Pancreas (tissue), 10 donors: Measurements from ENCODE around the gene DVL3. TPM values are rescaled to one million over a fixed set of nuclear protein-coding genes. Genes with fewer than 3 reads are reported as not detected.

Experiments used
- ATAC-seq, 4 donors: fragments of 200-7000 bp; cut with Tn5 transposase; one replicate each; pipeline versions ENCODE4 v1.8.0 to v1.9.1; 2020; ENCODE audit warnings: mild to moderate bottlenecking in 4 of 4, moderate library complexity in 4 of 4
- DNase-seq, 6 donors: peaks; one replicate each; pipeline ENCODE4 v3.0.0-alpha.2; 2020
- FAIRE-seq: peaks from 2 replicates; lab custom pipeline; 2012; peaks lifted over from hg19 to GRCh38; lab: Jason Lieb, UNC
- H3K27ac ChIP-seq, 4 donors: fragments of 200-600 bp; sonication (generic); 1 replicate in 3 of 4; 2 replicates in 1 of 4; pipeline versions ENCODE4 v1.5.0 to v1.8.0; 2020
- H3K27me3 ChIP-seq, 4 donors: fragments of 200-600 bp; one replicate each; pipeline ENCODE4 v1.8.0; 2021
- H3K36me3 ChIP-seq, 3 donors: fragments of 200-600 bp; sonication (generic) in 1 of 3; one replicate each; pipeline versions ENCODE4 v1.5.0 to v1.8.0; 2020 to 2021
- H3K4me1 ChIP-seq, 3 donors: fragments of 200-600 bp; one replicate each; pipeline ENCODE4 v1.8.0; 2021
- H3K4me3 ChIP-seq, 4 donors: fragments of 200-600 bp; sonication (generic) in 2 of 4; one replicate each; pipeline versions ENCODE4 v1.5.0 to v1.8.0; 2020 to 2021
- H3K9me3 ChIP-seq, 4 donors: fragments of 200-600 bp; one replicate each; pipeline ENCODE4 v1.8.0; 2021
- CTCF ChIP-seq, 4 donors: fragments of 200-600 bp; sonication (generic) in 3 of 4; IDR thresholded peaks; one replicate each; pipeline versions ENCODE4 v1.5.0 to v1.8.0; 2021; ENCODE audit warnings: antibody characterized with exemption in 4 of 4
- whole genome bisulfite sequencing, 2 donors: extraction: QIAGEN DNeasy Blood & Tissue Kit; methylation state at CpG; one replicate each; pipeline ENCODE4 v1.1.7; 2013; 5-methylcytosine and 5-hydroxymethylcytosine counted together
- intact Hi-C, 3 donors: fragments of 100-400 bp; cut with DNase I; formaldehyde crosslinking; loops; one replicate each; pipeline versions ENCODE4 v1.11.1 to v1.14.2; 2022
- polyA plus RNA-seq, 2 donors: library from polyadenylated mRNA; stranded (reverse); fragments of 200-250 nt; gene quantifications; one replicate each; pipeline ENCODE4 v1.2.3, GENCODE V29; 2013
- total RNA-seq, 6 donors: library from RNA; stranded (reverse); fragmentation: NEBNext Ultra II Directional in 4 of 6; extraction: Animal tissue kit (Norgen Biotek cat#: 25700) in 4 of 6; gene quantifications; one replicate each; pipeline versions ENCODE4 v1.2.1 to v1.2.4, GENCODE V29; 2021 to 2023
- donor health status: healthy with polysubstance abuse.
- donor health status: DM: no; HTN: no; CAD: no; lungs with moderate emphysema.
- donor health status: DM: no; HTN: no; CAD: no.
- donor health status: control.
- donor health status: control.
- donor health status: Bipolar disorder and iron deficiency.
- donor health status: DM: yes; HTN: yes; CAD: no.
- donor health status: DM: no; HTN: no; CAD: no.
- donor health status: DM: no; HTN: no; CAD: no.
- donor health status: DM: yes; HTN: yes; CAD: no.

The DVL3 gene
- total and polyA plus RNA-seq, 8 donors: 31.0 to 53.8 (median 35.9) TPM

- DNase-seq: no peak
- intact Hi-C loops: loop anchor here in 1 of 3 donors (10.0 kb wide), 1 partner anchor 48 kb away; the partner anchor contains the start of genes ALG3 and EEF1AKMT4
- H3K27ac ChIP-seq: no peak overlapping the region
- no peak for TF ChIP-seq CTCF (IDR thresholded peaks at IDR 0.05)
- no peak for FAIRE-seq
- no peaks in the 10 kb centered on the region for H3K9me3 ChIP-seq
- no peak overlapping the region for H3K4me3 ChIP-seq
- no peaks in the 10 kb centered on the region for H3K27me3 ChIP-seq
- H3K36me3 ChIP-seq: peaks cover 8 to 39% (median 30%) of the 10 kb centered on the region in 3 donors
- ATAC-seq: peak in 2 of 4 donors; percentile 59 to 64
- no peaks in the 10 kb centered on the region for H3K4me1 ChIP-seq
- WGBS, 2 donors: 67 to 70% methylated on average over 6 of the region's 6 CpGs
These were observed 41.4 kb downstream of the DVL3 start for GRCh38 chr3:184196536-184196935.

- WGBS, 2 donors: 81 to 88% methylated on average over 9 of the region's 9 CpGs
- no peak for TF ChIP-seq CTCF (IDR thresholded peaks at IDR 0.05)
- ATAC-seq: no peak
- Histone ChIP-seq H3K9me3 (no peaks in the 10 kb centered on the region), H3K27me3 (no peaks in the 10 kb centered on the region), H3K36me3 (peaks cover 5 to 19% (median 10%) of the 10 kb centered on the region in 3 donors), H3K4me3 (no peak overlapping the region), H3K27ac (no peak overlapping the region), H3K4me1 (no peaks in the 10 kb centered on the region)
- intact Hi-C loops: loop anchor here in 1 of 3 donors (10.0 kb wide), 1 partner anchor 46 kb away; the partner anchor contains the start of genes ALG3 and EEF1AKMT4
- DNase-seq: no peak
- FAIRE-seq: no peak
These were observed 43.3 kb downstream of the DVL3 start for GRCh38 chr3:184198509-184198908.

- Histone ChIP-seq H3K27ac (no peak overlapping the region), H3K9me3 (no peaks in the 10 kb centered on the region), H3K36me3 (no peaks in the 10 kb centered on the region), H3K4me1 (no peaks in the 10 kb centered on the region), H3K4me3 (no peak overlapping the region), H3K27me3 (no peaks in the 10 kb centered on the region)
- TF ChIP-seq CTCF (IDR thresholded peaks at IDR 0.05): no peak
- FAIRE-seq: no peak
- no peak for ATAC-seq
- intact Hi-C loops: no loop called here
- DNase-seq: no peak
These were observed 45.6 kb downstream of the DVL3 start for GRCh38 chr3:184200825-184201224.

- Histone ChIP-seq H3K4me1 (no peaks in the 10 kb centered on the region), H3K27ac (no peak overlapping the region), H3K9me3 (no peaks in the 10 kb centered on the region), H3K27me3 (no peaks in the 10 kb centered on the region), H3K36me3 (no peaks in the 10 kb centered on the region), H3K4me3 (no peak overlapping the region)
- 74 to 77% methylated on average over 8 of the region's 8 CpGs for WGBS, 2 donors
- no peak for DNase-seq
- no peak for ATAC-seq
- FAIRE-seq: no peak
- intact Hi-C loops: no loop called here
- no peak for TF ChIP-seq CTCF (IDR thresholded peaks at IDR 0.05)
These were observed 48.3 kb downstream of the DVL3 start for GRCh38 chr3:184203526-184203925.

- no peak for DNase-seq
- no peaks in the 10 kb centered on the region for H3K36me3 ChIP-seq
- H3K27me3 ChIP-seq: no peaks in the 10 kb centered on the region
- no peaks in the 10 kb centered on the region for H3K9me3 ChIP-seq
- intact Hi-C loops: no loop called here
- no peak for ATAC-seq
- no peak for TF ChIP-seq CTCF (IDR thresholded peaks at IDR 0.05)
- no peak overlapping the region for H3K27ac ChIP-seq
- no peak overlapping the region for H3K4me3 ChIP-seq
- H3K4me1 ChIP-seq: no peaks in the 10 kb centered on the region
- FAIRE-seq: no peak
- 46 to 58% methylated on average over 11 of the region's 11 CpGs for WGBS, 2 donors
These were observed 54.2 kb downstream of the DVL3 start for GRCh38 chr3:184209146-184209923.
